Measurements from ENCODE around the gene NFIX.

Gene NFIX

DNA sequence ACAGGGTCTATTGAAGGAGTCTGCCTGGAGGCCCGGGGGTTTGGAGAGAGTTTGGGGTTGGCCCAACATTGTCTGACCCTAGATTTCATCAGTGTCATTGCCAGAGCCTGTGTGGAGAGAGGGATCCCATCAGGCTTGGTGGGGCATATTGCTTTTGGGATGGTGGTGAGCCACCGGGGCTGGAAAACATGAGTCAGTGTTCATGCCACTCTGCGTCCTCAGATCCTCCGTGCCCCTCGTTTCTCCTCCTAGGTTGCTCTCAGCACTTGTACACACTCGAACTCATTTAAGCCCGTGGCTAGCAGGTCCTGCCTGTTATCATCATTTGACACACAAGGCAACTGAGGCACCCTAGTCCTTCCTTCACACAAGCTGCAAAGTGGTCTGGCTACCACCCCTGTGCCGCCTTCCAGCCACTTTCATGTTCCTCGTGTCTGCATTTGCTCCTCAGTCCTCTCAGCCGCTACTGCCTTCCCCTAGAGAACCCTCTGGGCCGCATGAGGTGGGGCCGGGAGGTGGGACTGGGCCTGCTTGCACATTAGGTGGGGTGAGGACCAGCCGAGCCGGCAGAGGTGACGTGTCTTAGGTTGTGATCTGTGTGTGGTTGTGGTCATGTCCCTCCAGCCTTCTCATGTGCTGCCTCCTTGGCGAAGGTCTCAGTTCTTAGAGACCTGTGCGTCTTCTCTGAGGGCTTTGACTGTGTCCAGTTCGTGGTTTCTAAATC lies 126.4 kb downstream of the NFIX start:
- no peak for DNase-seq (ENCODE audit: low read depth in 2 of 2, low spot score in 1 of 2)

DNA sequence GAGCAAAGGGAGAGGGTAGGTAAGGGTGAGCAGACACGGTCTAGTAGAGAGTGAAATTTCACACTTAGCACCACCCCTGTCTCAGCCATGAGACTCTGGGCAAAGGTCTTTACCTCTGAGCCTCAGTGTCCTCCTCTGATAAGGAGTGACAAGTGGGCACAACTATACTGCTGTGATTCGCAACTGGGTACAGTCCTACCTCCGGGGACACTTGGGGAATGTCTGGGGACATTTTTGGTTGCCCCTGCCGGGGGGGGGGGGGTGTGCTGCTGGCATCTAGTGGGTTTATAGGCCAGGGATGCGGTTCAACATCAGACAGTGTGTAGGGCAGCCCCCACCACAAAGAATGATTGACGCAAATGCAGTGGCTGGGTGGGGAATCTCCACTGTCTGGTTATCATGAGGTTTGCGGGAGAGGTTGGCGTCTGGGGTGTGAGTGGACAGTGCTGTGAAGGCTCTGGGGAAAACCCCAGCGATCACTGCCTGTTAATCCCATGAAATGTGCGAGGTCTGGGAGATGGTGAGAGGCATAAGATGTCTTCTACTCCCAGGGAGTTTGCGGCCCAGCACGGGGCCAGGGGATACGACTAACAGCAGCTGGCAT lies 127.1 kb downstream of the NFIX start:
- DNase-seq (ENCODE audit: low read depth in 2 of 2, low spot score in 1 of 2), result no peak

DNA sequence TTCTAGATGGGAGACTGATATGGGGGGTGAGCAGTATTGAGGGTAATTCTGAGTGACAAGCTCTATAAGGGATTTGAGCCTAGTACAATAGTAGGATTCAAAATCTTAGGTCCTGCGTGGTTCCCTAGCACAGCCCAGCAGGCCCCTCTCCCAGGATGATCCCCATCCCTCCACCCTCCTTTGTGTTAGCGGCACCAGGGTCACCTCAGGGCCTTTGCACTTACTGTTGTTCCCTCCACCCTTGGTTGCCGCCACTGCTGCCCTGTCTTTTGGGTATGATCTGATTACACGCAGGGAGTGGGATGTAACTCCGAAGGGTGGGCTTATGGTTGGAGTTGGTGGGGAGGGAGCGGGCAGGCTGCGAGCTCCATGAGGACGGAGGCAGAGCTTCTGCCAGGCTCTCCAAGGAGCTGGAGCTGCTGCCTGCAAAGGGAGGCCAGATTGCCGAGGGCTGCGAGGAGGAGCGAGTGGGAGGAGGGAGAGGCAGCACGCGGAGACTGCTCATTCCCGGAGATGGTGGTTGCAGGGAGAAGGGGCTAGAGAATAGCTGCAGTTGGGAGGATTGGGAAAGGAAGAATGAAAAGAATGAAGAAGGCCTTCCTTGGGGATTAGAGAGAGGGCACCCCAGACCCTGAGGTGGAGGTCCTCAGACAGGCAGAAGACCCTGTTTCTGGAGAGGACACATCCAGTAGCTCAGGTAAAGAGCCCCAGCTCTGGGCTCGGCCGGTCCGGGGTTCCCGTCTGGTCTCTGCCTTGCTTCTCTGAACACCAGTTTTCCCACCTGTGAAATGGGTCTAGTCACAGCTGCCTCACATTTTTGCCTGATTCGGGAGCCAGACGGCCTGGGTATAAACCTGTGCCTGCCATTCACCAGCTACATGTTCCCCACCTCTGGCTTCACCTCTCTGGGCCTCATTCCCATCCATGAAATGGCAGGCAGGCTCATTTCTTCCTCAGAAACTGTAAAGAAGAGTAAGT lies 128.0 kb downstream of the NFIX start:
- DNase-seq (ENCODE audit: low read depth in 2 of 2, low spot score in 1 of 2), result no peak

DNA sequence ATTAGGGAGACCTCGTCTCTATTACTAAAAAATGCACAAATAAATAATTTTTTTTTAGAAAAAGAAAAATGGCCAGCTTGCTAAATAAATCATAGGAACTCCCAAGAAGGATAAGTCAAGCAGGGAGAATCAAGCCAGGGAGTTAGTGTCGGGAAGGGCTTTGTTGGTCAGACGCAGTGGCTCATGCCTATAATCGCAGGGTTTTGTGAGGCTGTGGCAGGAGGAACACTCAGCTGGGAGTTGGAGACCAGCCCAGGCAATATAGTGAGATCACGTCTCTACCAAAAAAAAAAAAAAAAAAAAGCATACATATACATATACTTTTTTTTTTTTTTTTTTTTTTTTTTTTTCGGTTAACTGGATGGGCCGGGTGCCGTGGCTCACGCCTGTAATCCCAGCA lies 131.8 kb downstream of the NFIX start:
- DNase-seq (ENCODE audit: low read depth in 2 of 2, low spot score in 1 of 2), result no peak

DNA sequence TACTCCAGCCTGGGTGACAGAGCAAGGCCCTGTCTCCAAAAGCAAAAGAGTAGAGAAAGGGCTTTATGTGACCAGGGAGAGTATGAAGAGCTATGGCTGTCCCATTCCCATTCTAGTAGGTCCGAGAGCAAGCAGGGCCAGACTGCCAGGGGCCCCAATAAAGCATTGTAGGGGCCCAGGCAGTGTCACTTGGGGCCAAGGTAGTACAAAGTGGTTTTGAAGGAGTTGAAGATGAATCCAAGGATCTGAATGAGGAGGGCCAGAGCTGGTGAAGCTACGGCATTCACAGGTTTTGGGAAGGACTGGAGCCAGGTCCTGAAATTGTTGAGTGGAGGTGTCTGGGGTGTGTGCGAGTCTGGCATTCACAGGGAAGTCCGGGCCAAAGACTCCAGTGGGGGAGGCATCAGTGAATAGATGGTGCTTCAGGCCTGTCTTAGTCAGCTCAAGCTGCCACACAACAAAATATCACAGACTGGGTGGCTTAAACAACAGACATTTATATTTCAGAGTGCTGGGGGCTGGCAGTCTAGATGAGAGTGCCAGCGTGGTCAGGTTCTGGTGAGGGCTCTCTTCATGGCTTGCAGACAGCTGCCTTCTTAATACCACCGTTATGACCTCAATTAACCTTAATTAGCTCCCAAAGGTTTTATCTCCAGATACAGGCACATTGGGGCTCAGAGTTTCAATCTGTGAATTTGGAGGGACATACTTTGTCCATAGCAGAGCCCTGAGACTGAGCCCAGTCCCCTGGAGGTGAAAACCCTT lies 132.7 kb downstream of the NFIX start:
- no peak for DNase-seq (ENCODE audit: low read depth in 2 of 2, low spot score in 1 of 2)

DNA sequence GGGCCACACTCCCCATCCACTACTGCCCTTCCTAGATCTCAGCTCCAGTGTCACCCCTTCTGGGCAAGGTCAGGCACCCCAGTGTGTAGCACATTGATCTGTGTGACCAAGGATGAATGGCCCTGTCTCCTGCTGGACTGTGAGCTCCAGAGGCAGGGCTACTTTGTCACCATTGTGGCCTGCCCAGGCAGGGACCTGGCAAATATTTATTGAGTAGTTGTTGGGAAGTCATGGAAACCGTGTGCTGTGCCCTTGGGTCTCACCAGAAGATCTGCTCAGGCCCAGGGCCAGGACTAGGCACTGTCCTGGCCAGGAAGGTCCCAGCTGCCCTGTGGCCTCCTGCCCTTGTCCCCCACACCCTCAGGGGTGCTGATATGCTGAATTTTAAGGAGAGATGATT lies 133.3 kb downstream of the NFIX start:
- DNase-seq (ENCODE audit: low read depth in 2 of 2, low spot score in 1 of 2), result no peak

DNA sequence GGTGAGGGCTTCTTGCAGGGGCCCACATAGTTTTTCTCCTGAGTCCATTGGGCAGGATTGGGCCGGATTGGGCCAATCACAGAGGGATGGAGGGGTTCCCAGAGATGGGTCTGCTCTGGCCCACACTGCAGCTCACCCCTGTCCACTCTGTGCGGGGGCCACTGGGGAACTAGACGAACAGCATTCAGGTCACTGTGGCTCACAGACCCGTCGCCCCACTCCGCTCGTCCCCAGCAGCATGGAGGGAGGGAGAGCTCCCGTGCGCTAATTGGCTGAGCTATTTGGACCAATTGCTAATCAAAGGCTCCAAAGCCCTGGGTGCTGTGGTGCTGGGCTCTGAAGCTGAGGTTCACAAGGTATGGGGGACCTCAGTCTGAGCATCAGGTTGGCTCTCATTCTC lies 134.1 kb downstream of the NFIX start:
- no peak for DNase-seq (ENCODE audit: low read depth in 2 of 2, low spot score in 1 of 2)

DNA sequence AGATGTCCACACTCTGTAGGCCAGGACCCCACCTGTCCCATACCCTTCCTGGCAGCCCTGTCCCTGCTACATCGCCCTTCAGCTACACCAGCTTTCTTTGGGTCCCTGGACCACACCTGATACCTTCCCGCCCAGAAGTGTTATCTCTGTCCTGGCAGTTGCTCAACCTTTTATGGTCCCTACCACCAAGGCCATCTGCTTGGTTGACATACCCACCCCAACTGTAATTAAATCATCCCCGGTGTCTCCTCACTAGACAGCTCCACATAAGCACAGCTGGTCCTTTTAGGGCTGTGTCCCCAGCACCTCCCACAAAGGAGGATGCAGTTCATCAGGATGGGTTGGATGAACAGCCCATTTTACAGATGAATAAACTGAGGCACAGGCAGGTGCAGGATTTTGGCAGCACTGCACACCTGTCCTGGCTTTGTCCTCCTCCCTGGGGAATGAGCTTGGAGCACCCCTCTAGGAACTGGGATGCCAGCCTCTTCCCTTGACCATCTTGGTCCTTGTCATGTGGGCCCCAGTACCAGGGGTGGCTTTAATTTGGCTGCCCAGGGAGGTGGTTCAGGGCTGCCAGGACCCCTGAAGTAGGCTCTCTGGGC lies 135.7 kb downstream of the NFIX start:
- DNase-seq (ENCODE audit: low read depth in 2 of 2, low spot score in 1 of 2), result no peak

DNA sequence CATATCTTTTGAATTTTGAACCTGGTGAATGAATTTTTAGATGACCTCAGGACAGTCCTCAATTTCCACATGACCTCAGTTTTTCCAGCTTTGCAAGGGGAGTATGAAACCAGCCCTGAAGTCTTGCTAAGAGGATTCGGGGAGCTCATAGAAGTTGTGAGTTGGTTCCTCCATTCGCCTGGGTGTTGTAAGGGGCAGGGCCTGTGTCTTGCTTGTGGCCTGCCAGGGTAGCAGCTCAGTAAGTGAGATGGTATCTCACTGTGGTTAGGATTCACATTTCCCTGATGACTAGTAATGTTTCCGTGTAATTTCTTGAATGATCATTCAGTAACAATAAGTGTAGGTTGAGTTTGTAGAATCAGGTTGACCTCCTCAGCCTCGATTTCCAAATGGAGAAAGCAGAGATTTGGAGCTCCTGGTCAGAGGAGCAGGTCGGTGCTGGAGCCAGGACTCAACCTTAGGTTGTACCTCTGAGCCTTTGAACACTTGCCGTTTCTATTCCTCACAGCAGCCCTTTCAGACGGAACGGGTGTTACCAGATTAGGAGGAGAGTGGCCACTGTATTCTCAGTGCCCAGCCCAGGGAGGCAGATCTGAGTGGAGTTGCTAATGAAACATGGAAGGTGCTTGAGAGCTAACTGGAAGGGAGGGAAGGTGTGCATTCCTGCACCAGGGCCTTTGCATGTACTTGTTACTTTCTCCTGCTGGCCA lies 137.4 kb downstream of the NFIX start:
- no peak for DNase-seq (ENCODE audit: low read depth in 2 of 2, low spot score in 1 of 2)

DNA sequence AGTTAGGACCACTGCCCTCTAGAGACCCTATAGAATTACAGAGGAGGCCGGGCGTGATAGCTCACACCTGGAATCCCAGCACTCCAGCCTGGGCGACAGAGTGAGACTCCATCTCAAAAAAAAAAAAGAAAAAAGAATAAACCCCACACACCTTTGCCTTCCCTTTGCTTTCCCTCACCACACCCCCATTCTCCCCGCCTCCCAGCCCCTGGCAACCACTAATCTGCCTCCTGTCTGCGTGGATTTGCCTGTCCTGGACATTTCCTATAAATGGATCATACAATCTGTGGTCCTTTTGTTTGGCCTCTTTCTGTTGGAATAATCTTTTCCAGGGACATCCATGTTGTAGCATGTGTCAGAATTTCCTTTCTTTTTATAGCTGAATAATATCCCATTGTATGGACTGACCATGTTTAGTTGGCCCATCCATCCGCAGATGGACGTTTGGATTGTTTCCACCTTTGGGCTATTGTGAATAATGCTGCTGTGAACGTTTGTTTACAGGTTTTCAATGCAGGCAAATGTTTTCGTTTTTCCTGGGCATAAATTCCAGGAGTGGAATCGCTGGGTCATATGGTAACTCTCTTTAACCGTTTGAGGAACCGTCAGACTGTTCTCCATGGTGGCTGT lies 138.1 kb downstream of the NFIX start:
- DNase-seq (ENCODE audit: low read depth in 2 of 2, low spot score in 1 of 2), result no peak

DNA sequence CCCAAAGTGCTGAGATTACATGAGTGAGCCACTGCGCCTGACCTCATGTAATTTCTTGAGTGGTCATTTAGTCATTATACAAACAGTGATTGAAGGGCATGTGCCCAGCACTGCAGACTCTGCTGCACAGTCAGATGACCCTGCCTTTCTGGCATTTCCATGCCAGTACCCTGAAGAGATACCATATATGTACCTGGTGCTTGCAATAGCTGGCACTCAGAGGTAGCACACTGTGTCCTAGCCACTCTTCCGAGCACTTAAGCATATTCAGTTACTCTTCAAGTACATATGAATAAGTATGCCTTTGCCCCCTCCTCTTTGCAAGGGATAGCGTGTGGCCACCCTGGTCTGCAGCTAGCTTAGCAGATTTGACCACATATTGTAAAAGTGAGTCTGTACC lies 139.4 kb downstream of the NFIX start:
- DNase-seq (ENCODE audit: low read depth in 2 of 2, low spot score in 1 of 2), result no peak

DNA sequence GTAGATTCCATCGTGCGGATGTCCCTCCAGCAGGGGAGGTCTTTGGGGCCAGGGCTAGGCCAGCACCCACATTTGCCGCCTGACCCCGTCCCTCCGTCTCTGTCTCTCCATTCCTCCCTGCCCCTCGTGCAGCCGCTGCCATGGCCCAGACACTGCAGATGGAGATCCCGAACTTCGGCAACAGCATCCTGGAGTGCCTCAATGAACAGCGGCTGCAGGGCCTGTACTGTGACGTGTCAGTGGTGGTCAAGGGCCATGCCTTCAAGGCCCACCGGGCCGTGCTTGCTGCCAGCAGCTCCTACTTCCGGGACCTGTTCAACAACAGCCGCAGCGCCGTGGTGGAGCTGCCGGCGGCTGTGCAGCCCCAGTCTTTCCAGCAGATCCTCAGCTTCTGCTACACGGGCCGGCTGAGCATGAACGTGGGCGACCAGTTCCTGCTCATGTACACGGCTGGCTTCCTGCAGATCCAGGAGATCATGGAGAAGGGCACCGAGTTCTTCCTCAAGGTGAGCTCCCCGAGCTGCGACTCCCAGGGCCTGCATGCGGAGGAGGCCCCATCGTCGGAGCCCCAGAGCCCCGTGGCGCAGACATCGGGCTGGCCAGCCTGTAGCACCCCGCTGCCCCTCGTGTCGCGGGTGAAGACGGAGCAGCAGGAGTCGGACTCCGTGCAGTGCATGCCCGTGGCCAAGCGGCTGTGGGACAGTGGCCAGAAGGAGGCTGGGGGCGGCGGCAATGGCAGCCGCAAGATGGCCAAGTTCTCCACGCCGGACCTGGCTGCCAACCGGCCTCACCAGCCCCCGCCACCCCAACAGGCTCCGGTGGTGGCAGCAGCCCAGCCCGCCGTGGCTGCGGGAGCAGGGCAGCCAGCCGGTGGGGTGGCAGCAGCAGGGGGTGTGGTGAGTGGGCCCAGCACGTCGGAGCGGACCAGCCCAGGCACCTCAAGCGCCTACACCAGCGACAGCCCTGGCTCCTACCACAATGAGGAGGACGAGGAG lies 140.1 kb downstream of the NFIX start:
- DNase-seq (ENCODE audit: low read depth in 2 of 2, low spot score in 1 of 2), result no peak

DNA sequence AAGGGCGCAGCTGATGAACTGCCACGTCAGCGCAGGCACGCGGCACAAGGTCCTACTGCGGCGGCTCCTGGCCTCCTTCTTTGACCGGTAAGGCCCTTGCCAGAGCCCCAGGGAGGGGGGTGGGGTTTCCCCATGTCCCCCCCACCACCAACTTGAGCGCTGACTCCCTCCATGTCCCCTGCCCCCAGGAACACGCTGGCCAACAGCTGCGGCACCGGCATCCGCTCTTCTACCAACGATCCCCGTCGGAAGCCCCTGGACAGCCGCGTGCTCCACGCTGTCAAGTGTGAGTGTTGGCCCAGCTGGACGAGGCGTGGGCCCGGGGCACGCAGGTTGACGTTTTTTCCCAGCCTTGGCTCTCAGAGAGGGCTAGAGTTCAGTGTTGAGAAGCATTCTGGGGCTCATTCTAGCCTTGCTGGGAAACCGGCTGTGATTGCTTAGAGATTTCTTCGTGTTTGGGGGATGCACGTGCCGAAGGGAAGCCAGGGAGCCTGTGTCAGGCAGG lies 142.1 kb downstream of the NFIX start:
- no peak for DNase-seq (ENCODE audit: low read depth in 2 of 2, low spot score in 1 of 2)

DNA sequence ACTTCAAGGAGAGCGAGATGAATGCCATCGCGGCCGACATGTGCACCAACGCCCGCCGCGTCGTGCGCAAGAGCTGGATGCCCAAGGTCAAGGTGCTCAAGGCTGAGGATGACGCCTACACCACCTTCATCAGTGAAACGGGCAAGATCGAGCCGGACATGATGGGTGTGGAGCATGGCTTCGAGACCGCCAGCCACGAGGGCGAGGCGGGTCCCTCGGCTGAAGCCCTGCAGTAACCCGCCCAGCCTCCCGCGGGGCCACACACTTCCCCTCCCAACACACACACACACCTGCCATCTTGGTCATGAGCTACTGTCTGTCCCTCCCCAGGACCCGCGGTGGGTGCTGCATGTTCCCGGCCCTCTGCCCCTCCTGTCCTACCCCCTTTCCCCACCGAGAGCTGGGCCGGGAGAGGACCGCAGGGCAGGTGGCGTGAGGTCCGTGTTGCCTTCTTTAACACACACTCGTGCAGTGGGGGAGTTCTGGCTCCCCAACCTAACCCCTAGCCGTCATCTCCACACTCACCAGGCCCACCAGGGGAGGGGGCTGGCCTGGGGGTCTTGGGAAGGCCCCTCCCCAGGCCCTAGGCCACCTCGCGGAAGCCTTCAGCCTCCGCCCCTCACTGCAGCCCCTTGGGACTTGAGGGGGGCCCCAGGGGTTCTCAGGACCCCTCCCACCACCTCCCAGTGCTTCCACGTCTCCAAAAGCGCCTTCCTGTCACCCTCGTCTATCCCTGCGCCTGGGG lies 143.1 kb downstream of the NFIX start:
- no peak for DNase-seq (ENCODE audit: low read depth in 2 of 2, low spot score in 1 of 2)

DNA sequence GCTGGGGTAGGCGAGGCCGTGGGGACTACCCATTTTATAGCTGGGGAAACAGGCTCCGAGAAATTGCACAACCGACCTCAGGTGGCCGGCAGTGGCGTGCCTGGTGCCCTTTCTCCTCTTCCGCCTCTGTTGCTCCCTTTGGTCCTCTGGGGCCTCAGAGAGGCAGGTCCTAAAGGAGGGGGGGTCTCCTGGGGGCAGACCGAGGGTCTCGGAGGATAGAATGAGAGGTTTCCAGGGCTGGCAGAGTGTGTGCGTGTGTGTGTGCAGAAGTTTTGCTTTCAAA lies 143.6 kb downstream of the NFIX start:
- DNase-seq (ENCODE audit: low read depth in 2 of 2, low spot score in 1 of 2), result no peak

DNA sequence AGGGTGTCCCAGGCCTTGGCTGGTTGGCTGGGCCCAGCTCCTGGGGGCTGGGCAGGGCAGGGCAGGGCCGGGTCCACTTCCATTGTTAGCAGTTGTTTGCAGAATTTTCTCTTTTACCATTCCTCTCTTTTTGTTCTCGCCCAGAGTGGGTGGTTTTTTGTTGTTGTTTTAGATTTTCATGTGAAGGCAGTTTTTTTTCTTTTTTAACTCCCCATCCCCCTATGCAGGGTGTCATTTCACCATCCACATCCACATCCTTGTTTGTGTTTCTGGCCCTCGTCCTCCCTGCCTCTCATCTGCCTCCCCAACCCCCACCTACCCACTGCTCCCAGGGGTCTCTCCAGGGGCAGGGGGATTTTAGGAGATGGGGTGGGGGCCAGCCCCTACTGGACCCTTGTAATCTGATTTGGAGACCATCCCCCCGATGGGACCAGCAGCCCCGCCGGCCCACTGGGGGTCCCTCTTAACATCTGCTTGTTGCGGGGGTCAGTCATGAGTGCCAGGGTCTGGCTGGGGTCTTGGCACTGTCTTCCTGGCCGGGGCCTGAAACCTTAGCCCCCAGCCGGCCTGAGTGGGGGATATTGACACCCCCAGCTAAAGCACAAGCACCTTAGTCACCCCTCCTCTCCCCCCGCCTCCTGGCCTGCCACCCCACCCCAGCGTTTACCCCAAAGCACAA lies 144.5 kb downstream of the NFIX start:
- DNase-seq (ENCODE audit: low read depth in 2 of 2, low spot score in 1 of 2), result no peak

Measured in stimulated activated CD8-positive, alpha-beta memory T cell treated with anti-CD3 and anti-CD28 coated beads, Interleukin-4, amount 100 ng/mL, for 1 hour (primary cell).